Body of pancreas (tissue), 4 donors: Measurements from ENCODE around the gene C11orf58. TPM values are rescaled to one million over a fixed set of nuclear protein-coding genes. Genes with fewer than 3 reads are reported as not detected.

Experiments
- ATAC-seq: fragments of 150-250 bp; one replicate; pipeline ENCODE4 v1.9.1; 2016
- DNase-seq, 4 donors: peaks; one replicate each; pipeline ENCODE4 v3.0.0-alpha.2; 2019
- H3K27ac ChIP-seq, 4 donors: fragments of 200-600 bp; sonication (generic); 1 replicate in 3 of 4; 2 replicates in 1 of 4; pipeline versions ENCODE4 v1.5.1 to v1.6.1; 2016 to 2019; ENCODE audit warnings: mild to moderate bottlenecking in 1 of 4, mixed read lengths in 1 of 4, moderate library complexity in 1 of 4
- H3K27me3 ChIP-seq, 2 donors: fragments of 200-600 bp; sonication (generic); one replicate each; pipeline ENCODE4 v1.6.0; 2016; ENCODE audit warnings: mild to moderate bottlenecking in 1 of 2
- H3K36me3 ChIP-seq, 2 donors: fragments of 200-600 bp; sonication (generic); replicated peaks in 1 of 2; 2 replicates each; pipeline ENCODE4 v1.5.1; 2016; ENCODE audit warnings: low read depth in 2 of 2; ENCODE audit not compliant: insufficient read depth in 1 of 2
- H3K4me1 ChIP-seq: fragments of 200-600 bp; sonication (generic); one replicate; pipeline ENCODE4 v1.6.0; 2016
- H3K4me3 ChIP-seq, 2 donors: fragments of 200-600 bp; sonication (generic); 1 replicate in 1 of 2; 2 replicates in 1 of 2; pipeline ENCODE4 v1.5.1; 2016 to 2019
- H3K9me3 ChIP-seq, 3 donors: fragments of 200-600 bp; sonication (generic); 1 replicate in 2 of 3; 2 replicates in 1 of 3; pipeline ENCODE4 v1.5.1; 2016
- CTCF ChIP-seq, 7 experiments: fragments of 450-650 bp in 4 of 7; fragments of 200-600 bp in 3 of 7; sonication (generic) in 3 of 7; IDR thresholded peaks; one replicate each; pipeline ENCODE4 v1.5.1; 2016 to 2019; ENCODE audit warnings: antibody characterized with exemption in 7 of 7
- POLR2A ChIP-seq, 3 donors: fragments of 450-650 bp; IDR thresholded peaks; one replicate each; pipeline ENCODE4 v1.6.1; 2016; ENCODE audit warnings: antibody characterized with exemption in 3 of 3, mild to moderate bottlenecking in 2 of 3
- WGBS, 2 donors: methylation state at CpG; one replicate each; pipeline ENCODE4 v1.1.5; 2017; 5-methylcytosine and 5-hydroxymethylcytosine counted together
- intact Hi-C: fragments of 100-400 bp; cut with DNase I; formaldehyde crosslinking; loops from one replicate; pipeline ENCODE4 v1.15.1; 2023
- total RNA-seq, 2 donors: library from RNA; depleted of rRNA; stranded (reverse); fragments of >200 nt; gene quantifications; one replicate each; pipeline ENCODE4 v1.1.0, GENCODE V29; 2016

Gene C11orf58
- total RNA-seq, 2 donors from 2014 or later = 59.7 to 92.4 TPM

GRCh38 chr11:16796311-16796710 lies 57.9 kb downstream of the C11orf58 start:
- DNase-seq = no peak
- Histone ChIP-seq H3K9me3 (no peaks in the 10 kb centered on the region), H3K4me3 (no peak overlapping the region), H3K27ac (no peak overlapping the region), H3K4me1 (no peaks in the 10 kb centered on the region), H3K27me3 (no peaks in the 10 kb centered on the region), H3K36me3 (peaks cover 0 to 4% of the 10 kb centered on the region in 2 donors)
- intact Hi-C loops = no loop called here
- no peak for ATAC-seq
- WGBS, 2 donors = 89 to 91% methylated on average over 4 of the region's 4 CpGs
- TF ChIP-seq CTCF (IDR thresholded peaks at IDR 0.05) (no peak), POLR2A (IDR thresholded peaks at IDR 0.05) (no peak)

GRCh38 chr11:16797776-16798175 lies 59.3 kb downstream of the C11orf58 start:
- peaks cover 0 to 4% of the 10 kb centered on the region in 2 donors for H3K36me3 ChIP-seq
- no peaks in the 10 kb centered on the region for H3K4me1 ChIP-seq
- H3K27ac ChIP-seq = no peak overlapping the region
- H3K9me3 ChIP-seq = no peaks in the 10 kb centered on the region
- no peak overlapping the region for H3K4me3 ChIP-seq
- 75 to 83% methylated on average over 3 of the region's 3 CpGs for WGBS, 2 donors
- no peak for DNase-seq
- TF ChIP-seq CTCF (IDR thresholded peaks at IDR 0.05) (no peak), POLR2A (IDR thresholded peaks at IDR 0.05) (no peak)
- no peaks in the 10 kb centered on the region for H3K27me3 ChIP-seq
- ATAC-seq = no peak
- intact Hi-C loops = no loop called here

DNA sequence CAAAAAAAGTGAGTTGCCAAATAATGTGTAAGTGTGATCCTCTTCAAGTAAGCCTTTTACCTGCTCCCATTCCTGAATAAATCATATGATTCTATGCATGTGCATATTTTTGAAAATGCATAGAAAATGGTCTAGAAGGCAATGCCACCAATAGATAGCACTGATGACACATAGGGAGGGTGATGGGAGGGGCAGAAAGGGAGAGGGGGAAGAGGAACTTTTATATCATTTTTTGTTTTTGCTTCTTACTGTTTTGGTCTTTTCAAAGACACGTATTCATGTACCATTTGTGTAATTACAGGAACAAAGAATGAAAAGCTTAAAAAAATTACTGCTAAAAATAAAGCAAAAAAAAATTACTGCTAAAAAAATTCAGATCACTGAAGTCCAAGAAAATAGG lies 60.8 kb downstream of the C11orf58 start:
- WGBS, 2 donors = 77 to 90% methylated on average over 1 of the region's 1 CpG
- intact Hi-C loops = no loop called here

GRCh38 chr11:16799890-16800289 lies 61.4 kb downstream of the C11orf58 start:
- Histone ChIP-seq H3K9me3 (no peaks in the 10 kb centered on the region), H3K36me3 (no peaks in the 10 kb centered on the region), H3K4me1 (no peaks in the 10 kb centered on the region), H3K27me3 (no peaks in the 10 kb centered on the region), H3K4me3 (no peak overlapping the region), H3K27ac (no peak overlapping the region)
- ATAC-seq (no peak), DNase-seq (no peak)
- TF ChIP-seq POLR2A (IDR thresholded peaks at IDR 0.05) (no peak), CTCF (IDR thresholded peaks at IDR 0.05) (no peak)
- intact Hi-C loops = no loop called here

More for the DNA sequence above, 60.8 kb downstream of the C11orf58 start:
- Histone ChIP-seq H3K27ac (no peak overlapping the region), H3K9me3 (no peaks in the 10 kb centered on the region), H3K36me3 (peaks cover 0 to under 1% of the 10 kb centered on the region in 2 donors), H3K4me1 (no peaks in the 10 kb centered on the region), H3K4me3 (no peak overlapping the region), H3K27me3 (no peaks in the 10 kb centered on the region)
- ATAC-seq (no peak), DNase-seq (no peak)
- TF ChIP-seq POLR2A (IDR thresholded peaks at IDR 0.05) (no peak), CTCF (IDR thresholded peaks at IDR 0.05) (no peak)

- no peak overlapping the region for H3K4me3 ChIP-seq
- H3K9me3 ChIP-seq = no peaks in the 10 kb centered on the region
- H3K27ac ChIP-seq = no peak overlapping the region
- DNase-seq (no peak), ATAC-seq (no peak)
- TF ChIP-seq CTCF (IDR thresholded peaks at IDR 0.05) (no peak), POLR2A (IDR thresholded peaks at IDR 0.05) (no peak)
- no peaks in the 10 kb centered on the region for H3K36me3 ChIP-seq
- H3K27me3 ChIP-seq = no peaks in the 10 kb centered on the region
- no peaks in the 10 kb centered on the region for H3K4me1 ChIP-seq
- intact Hi-C loops = no loop called here
Measured at GRCh38 chr11:16800382-16800781, 61.9 kb downstream of the C11orf58 start.
